HL-60 (cell line): ENCODE data around the gene COLEC11.

Source experiments
- CTCF ChIP-seq: IDR thresholded peaks from one replicate; pipeline ENCODE4 v1.5.1; 2011; ENCODE audit warnings: low read length, control low read depth, inconsistent platforms; ENCODE audit not compliant: insufficient read depth
- GABPA ChIP-seq: IDR thresholded peaks from 2 replicates; pipeline ENCODE4 v1.6.1; 2012; ENCODE audit warnings: low read depth
- POLR2AphosphoS5 ChIP-seq: IDR thresholded peaks from 2 replicates; pipeline ENCODE4 v1.6.1; 2012; ENCODE audit warnings: low read depth
- REST ChIP-seq: IDR thresholded peaks from 2 replicates; pipeline ENCODE4 v1.6.1; 2012; ENCODE audit warnings: low read depth; ENCODE audit not compliant: insufficient replicate concordance
- SPI1 ChIP-seq: IDR thresholded peaks from 2 replicates; pipeline ENCODE4 v1.6.1; 2012; ENCODE audit warnings: low read depth, mild to moderate bottlenecking, borderline replicate concordance

- TF ChIP-seq CTCF: no peak
- no peak for TF ChIP-seq REST
- no peak for TF ChIP-seq POLR2AphosphoS5
- no peak for TF ChIP-seq GABPA
- TF ChIP-seq SPI1: no peak
Observed at GRCh38 chr2:3639015-3639630, 44.2 kb downstream of the COLEC11 start.
